GM19397 (cell line): ENCODE results near the gene XYLT1.
"Not testable (repeated sequence)": the region's sequence is repeated elsewhere in the genome, so short reads cannot be mapped to it uniquely, and the experiment has no call there.

Source experiments
- ATAC-seq: cut with Tn5 transposase; IDR thresholded peaks from one replicate; pipeline ENCODE4 v1.9.1; 2021; ENCODE audit warnings: mild to moderate bottlenecking, moderate library complexity; ENCODE audit not compliant: unreplicated experiment

The XYLT1 gene

GRCh38 chr16:17313793-17314547 lies 156.8 kb downstream of the XYLT1 start:
- no peak for ATAC-seq

- no peak for ATAC-seq
Observed at GRCh38 chr16:17313085-17313611, 157.6 kb downstream of the XYLT1 start.

- ATAC-seq, result no peak
Observed at GRCh38 chr16:17312094-17312710, 158.6 kb downstream of the XYLT1 start.

GRCh38 chr16:17311333-17312093 lies 159.2 kb downstream of the XYLT1 start:
- no peak for ATAC-seq

GRCh38 chr16:17309510-17309909 lies 161.2 kb downstream of the XYLT1 start:
- ATAC-seq, result no peak

DNA sequence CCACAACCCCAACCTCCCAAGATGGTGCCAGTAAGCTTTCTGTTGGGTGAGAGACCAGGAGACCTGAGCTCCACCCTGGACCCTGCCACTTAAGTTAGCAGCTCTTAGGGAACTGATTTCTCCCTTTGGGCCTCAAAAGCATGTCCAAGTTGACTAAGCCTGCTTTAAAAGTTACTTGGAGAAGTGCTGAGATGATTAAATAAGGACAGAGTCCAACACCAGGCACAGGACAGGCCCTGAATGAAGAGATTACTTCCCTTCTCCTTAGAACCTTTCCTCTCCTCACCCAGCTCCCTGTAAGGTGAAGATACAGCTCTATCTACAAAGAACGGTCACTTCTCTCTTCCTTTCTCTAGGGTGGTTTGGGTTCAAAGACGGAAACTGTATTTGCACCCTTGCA lies 162.6 kb downstream of the XYLT1 start:
- ATAC-seq, result no peak

DNA sequence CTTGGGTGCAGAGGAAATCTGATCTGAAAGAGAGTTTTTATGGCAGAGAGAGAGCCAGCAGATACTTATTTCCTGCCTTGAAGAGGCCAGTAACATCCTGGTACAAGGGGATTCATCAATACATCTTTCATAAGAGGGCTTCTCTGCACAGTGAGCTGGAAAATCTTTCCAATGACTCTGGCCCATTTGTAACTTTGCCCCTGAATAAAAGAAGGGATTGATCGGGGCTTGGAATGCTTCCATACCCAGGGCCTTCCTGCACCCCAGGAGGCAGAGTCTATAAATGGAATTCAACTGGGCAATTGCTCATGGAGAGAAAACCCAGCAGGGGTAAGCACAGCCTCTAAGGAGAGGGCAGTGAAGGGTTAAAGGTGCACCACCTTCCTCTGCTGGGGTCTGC lies 163.3 kb downstream of the XYLT1 start:
- no peak for ATAC-seq

- no peak for ATAC-seq
Observed at GRCh38 chr16:17306745-17307144, 164.0 kb downstream of the XYLT1 start.

- ATAC-seq, result not testable (repeated sequence)
Observed at GRCh38 chr16:17306211-17306610, 164.5 kb downstream of the XYLT1 start.

GRCh38 chr16:17305694-17306093 lies 165.1 kb downstream of the XYLT1 start:
- no peak for ATAC-seq

DNA sequence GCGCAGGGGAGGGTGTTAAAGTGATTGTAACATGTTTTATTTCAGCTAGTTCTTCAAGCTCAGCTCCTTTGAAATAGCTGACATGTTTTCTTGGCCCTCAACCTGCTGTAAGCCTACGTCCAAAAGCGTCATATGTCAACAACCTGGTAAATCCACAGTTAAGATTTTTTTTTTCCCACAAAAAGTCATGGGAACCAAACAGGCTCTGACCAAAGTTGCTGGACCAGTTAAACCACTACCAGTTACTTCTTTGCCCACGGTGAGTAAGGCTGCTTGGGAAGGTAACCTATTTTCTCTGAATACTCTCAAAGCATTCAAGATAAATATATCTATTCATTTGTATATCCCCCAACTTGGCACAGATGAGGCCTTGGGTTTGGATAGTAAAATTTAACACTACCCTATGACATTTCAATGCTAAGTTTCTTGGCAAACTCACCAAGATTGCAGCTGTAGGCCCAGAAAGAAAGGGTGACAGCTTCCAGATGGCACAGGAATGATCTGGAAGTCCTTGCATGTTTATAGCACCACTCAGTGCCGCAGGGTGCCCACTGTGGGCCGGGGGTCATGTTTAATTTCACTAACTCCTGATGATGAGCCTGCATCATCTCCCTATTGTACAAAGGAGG lies 166.2 kb downstream of the XYLT1 start:
- no peak for ATAC-seq

DNA sequence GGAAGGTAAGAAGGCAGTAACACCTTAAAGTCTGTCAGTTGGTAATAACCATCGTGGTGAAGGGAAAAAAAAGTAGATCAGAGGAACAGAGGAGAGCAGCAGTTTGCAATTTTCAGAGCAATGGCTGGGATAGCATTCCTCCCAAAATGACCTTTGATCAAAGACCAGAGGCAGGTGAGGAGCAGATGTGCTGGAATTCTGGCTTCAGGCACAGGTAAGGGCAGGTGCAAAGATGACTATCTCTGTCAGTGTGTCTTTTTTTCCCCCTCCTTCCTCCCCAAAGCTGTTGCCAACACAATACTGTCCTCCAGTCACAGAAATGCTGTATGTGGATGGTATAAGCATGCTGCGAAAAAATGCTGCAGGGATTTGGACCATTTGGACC lies 166.7 kb downstream of the XYLT1 start:
- ATAC-seq, result no peak

- ATAC-seq, result no peak
Observed at GRCh38 chr16:17303101-17303500, 167.7 kb downstream of the XYLT1 start.

DNA sequence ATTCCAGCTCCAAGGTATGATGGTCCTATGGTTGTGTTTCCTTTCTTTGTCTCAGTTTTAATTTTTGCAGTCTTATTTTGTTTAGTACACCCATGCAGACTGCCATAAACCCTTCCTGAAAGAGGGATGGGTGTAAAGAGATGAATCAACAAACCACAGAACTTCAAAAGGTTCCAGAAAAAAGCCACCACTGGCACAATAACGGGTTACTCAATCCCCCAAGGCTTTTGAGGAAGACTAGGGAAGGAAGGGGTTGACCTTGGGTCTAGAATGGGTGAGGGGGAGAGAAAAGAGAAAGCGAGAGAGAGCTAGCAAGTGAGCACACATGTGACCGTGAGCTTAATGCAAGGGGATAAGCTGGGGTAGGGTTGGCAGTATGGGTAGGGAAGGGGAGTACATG lies 168.1 kb downstream of the XYLT1 start:
- no peak for ATAC-seq

DNA sequence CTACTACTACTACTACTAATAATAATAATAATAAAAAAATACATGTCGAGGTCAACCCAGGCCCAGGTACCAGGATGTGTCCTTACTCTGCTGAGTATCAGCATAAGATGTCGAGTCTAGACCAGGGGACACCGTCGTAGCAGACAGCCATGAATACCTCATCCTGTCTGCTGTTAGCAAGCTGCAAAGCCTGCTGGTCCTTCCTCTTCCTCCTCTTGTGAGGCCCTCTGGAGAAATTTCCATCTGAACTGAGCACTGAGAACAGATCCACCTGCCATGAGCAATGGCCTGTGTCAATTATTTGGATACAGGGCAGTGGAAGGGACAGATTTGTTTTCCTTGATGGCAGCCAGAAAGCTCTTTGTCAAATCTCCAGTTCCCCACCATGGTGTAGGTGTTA lies 168.5 kb downstream of the XYLT1 start:
- peak; percentile 4 for ATAC-seq

- peak; percentile 86 for ATAC-seq
Observed at GRCh38 chr16:17301593-17302135, 169.1 kb downstream of the XYLT1 start.

GRCh38 chr16:17301184-17301583 lies 169.6 kb downstream of the XYLT1 start:
- no peak for ATAC-seq

DNA sequence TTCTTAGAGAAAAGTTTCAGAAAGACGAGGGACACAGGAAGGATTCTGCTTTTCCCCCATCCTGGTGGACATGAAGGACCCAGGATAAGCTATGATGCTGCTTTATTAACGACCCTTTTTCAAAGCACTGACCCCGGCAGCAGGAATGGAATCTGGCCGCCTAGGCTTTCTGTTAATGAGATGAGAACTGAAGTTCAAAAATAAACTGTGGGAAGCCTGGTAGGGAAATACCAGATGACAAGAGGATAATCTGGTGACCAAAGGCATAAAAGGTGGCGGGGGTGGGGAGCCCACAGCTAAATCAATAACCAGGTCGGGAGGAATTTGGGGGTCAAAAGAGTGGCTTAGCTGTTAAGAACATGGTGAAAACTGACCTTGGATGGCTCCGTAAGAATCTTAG lies 171.0 kb downstream of the XYLT1 start:
- no peak for ATAC-seq

GRCh38 chr16:17298238-17298637 lies 172.5 kb downstream of the XYLT1 start:
- no peak for ATAC-seq

GRCh38 chr16:17296431-17296830 lies 174.3 kb downstream of the XYLT1 start:
- no peak for ATAC-seq

- no peak for ATAC-seq
Observed at GRCh38 chr16:17295948-17296347, 174.8 kb downstream of the XYLT1 start.
